ENCODE data around the gene CBLN2. TPM values are rescaled to one million over a fixed set of nuclear protein-coding genes. Genes with fewer than 3 reads are reported as not detected.

The CBLN2 gene
- total RNA-seq, 1 experiment from 2014 or later = not detected

DNA sequence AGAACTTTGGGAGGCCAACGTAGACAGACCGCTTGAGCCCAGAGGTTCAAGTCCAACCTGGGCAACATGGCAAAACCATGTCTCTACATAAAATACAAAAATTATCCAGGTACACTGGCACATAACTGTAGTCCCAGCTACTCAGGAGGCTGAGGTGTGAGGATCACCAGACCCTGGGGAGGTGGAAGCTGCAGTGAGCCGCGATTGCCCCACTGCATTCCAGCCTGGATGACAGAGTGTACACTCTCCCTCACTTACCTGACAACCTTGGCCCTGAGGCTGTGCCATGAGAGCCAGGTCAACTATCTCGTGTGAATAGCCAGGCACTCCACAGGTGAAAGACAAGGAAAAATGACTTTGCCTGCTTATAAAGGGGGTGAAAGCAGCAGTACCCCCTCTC is 39.3 kb downstream of the CBLN2 start:
- no TSS peak for BruUV-seq (replicated peaks)
- intact Hi-C loops (cut with micrococcal nuclease) = no loop called here
- ATAC-seq = no peak

More for the DNA sequence above, 39.3 kb downstream of the CBLN2 start:
- H3K4me3 ChIP-seq (replicated peaks in 1 of 2; ENCODE audit: low read depth in 1 of 2, low read length in 2 of 2) = no peak overlapping the region
- H3K79me2 ChIP-seq (ENCODE audit: insufficient read depth, low read length) = no peaks in the 10 kb centered on the region
- DNase-seq (ENCODE audit: low read depth, low spot score) = no peak
- H3K9ac ChIP-seq (ENCODE audit: low read length) = no peak overlapping the region
- H3K4me1 ChIP-seq (ENCODE audit: control insufficient read depth in 1 of 2, insufficient read depth in 2 of 2, low read length in 2 of 2) = no peaks in the 10 kb centered on the region
- H3K9me3 ChIP-seq (ENCODE audit: control insufficient read depth in 1 of 2, insufficient read depth in 1 of 2, low read depth in 1 of 2, low read length in 2 of 2) = peaks cover 4 to 24% of the 10 kb centered on the region in 2 experiments; a peak in 2 of 4 replicates
- no peaks in the 10 kb centered on the region for H4K20me1 ChIP-seq (ENCODE audit: insufficient read depth)
- H3K27me3 ChIP-seq (ENCODE audit: insufficient read depth, low read length) = no peaks in the 10 kb centered on the region
- RAD21 ChIA-PET (ENCODE audit: low non-redundant PET in 1 of 2, low total read pairs in 2 of 2, uncharacterized antibody in 2 of 2, unreplicated experiment in 2 of 2) = no interaction called here
- no peak overlapping the region for H2AFZ ChIP-seq (ENCODE audit: low read depth, low read length, poor library complexity, severe bottlenecking)
- H3K27ac ChIP-seq (ENCODE audit: low read depth, low read length) = no peak overlapping the region
- H3K9me2 ChIP-seq (ENCODE audit: insufficient read depth) = no peaks in the 10 kb centered on the region
- no peak overlapping the region for H3K4me2 ChIP-seq (ENCODE audit: low read length)
- CTCF ChIA-PET = no interaction called here
- TF ChIP-seq, protein P1, sequence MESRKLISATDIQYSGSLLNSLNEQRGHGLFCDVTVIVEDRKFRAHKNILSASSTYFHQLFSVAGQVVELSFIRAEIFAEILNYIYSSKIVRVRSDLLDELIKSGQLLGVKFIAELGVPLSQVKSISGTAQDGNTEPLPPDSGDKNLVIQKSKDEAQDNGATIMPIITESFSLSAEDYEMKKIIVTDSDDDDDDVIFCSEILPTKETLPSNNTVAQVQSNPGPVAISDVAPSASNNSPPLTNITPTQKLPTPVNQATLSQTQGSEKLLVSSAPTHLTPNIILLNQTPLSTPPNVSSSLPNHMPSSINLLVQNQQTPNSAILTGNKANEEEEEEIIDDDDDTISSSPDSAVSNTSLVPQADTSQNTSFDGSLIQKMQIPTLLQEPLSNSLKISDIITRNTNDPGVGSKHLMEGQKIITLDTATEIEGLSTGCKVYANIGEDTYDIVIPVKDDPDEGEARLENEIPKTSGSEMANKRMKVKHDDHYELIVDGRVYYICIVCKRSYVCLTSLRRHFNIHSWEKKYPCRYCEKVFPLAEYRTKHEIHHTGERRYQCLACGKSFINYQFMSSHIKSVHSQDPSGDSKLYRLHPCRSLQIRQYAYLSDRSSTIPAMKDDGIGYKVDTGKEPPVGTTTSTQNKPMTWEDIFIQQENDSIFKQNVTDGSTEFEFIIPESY (IDR thresholded peaks at IDR 0.05; ENCODE audit: extremely low read depth, insufficient replicate concordance, low read length) = no peak
- TF ChIP-seq POLR2AphosphoS5 (IDR thresholded peaks at IDR 0.05; ENCODE audit: low read depth, low read length) = no peak
- TF ChIP-seq YY1 (IDR thresholded peaks at IDR 0.05; ENCODE audit: extremely low read depth, insufficient replicate concordance, low read depth, low read length) = no peak
- no peak for TF ChIP-seq EZH2phosphoT487 (IDR thresholded peaks at IDR 0.05; ENCODE audit: borderline replicate concordance)
- TF ChIP-seq, protein P2, sequence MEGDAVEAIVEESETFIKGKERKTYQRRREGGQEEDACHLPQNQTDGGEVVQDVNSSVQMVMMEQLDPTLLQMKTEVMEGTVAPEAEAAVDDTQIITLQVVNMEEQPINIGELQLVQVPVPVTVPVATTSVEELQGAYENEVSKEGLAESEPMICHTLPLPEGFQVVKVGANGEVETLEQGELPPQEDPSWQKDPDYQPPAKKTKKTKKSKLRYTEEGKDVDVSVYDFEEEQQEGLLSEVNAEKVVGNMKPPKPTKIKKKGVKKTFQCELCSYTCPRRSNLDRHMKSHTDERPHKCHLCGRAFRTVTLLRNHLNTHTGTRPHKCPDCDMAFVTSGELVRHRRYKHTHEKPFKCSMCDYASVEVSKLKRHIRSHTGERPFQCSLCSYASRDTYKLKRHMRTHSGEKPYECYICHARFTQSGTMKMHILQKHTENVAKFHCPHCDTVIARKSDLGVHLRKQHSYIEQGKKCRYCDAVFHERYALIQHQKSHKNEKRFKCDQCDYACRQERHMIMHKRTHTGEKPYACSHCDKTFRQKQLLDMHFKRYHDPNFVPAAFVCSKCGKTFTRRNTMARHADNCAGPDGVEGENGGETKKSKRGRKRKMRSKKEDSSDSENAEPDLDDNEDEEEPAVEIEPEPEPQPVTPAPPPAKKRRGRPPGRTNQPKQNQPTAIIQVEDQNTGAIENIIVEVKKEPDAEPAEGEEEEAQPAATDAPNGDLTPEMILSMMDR (IDR thresholded peaks at IDR 0.05 in 2 of 3, conservative IDR thresholded peaks at IDR 0.05 in 1 of 3; ENCODE audit: borderline replicate concordance in 1 of 3, insufficient read depth in 1 of 3, low read depth in 2 of 3, low read length in 2 of 3) = no peak
- TF ChIP-seq CEBPB (IDR thresholded peaks at IDR 0.05; ENCODE audit: low read depth) = no peak
- no peak for TF ChIP-seq SIN3A (IDR thresholded peaks at IDR 0.05; ENCODE audit: low read depth)
- TF ChIP-seq EZH2 (IDR thresholded peaks at IDR 0.05) = no peak
- TF ChIP-seq SRF (IDR thresholded peaks at IDR 0.05; ENCODE audit: low read depth) = no peak
- no peak for TF ChIP-seq CBX3 (IDR thresholded peaks at IDR 0.05; ENCODE audit: low read depth)
- TF ChIP-seq, protein P3, sequence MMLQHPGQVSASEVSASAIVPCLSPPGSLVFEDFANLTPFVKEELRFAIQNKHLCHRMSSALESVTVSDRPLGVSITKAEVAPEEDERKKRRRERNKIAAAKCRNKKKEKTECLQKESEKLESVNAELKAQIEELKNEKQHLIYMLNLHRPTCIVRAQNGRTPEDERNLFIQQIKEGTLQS (IDR thresholded peaks at IDR 0.05) = no peak
- TF ChIP-seq, protein P4, sequence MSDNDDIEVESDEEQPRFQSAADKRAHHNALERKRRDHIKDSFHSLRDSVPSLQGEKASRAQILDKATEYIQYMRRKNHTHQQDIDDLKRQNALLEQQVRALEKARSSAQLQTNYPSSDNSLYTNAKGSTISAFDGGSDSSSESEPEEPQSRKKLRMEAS (IDR thresholded peaks at IDR 0.05) = no peak
- no peak for TF ChIP-seq SP1 (IDR thresholded peaks at IDR 0.05; ENCODE audit: low read depth)
- TF ChIP-seq FOSL1 (IDR thresholded peaks at IDR 0.05; ENCODE audit: low read depth) = no peak
- TF ChIP-seq ZFX (IDR thresholded peaks at IDR 0.05) = no peak
- POLR2A ChIA-PET = no interaction called here
- H3K36me3 ChIP-seq (ENCODE audit: control insufficient read depth in 1 of 2, insufficient read depth in 2 of 2, low read length in 2 of 2) = no peaks in the 10 kb centered on the region
